ENCODE measurements around the gene UBE2D2. TPM values are rescaled to one million over a fixed set of nuclear protein-coding genes. Genes with fewer than 3 reads are reported as not detected.

Gene UBE2D2
- total RNA-seq, 1 experiment from 2014 or later: 187 TPM

DNA sequence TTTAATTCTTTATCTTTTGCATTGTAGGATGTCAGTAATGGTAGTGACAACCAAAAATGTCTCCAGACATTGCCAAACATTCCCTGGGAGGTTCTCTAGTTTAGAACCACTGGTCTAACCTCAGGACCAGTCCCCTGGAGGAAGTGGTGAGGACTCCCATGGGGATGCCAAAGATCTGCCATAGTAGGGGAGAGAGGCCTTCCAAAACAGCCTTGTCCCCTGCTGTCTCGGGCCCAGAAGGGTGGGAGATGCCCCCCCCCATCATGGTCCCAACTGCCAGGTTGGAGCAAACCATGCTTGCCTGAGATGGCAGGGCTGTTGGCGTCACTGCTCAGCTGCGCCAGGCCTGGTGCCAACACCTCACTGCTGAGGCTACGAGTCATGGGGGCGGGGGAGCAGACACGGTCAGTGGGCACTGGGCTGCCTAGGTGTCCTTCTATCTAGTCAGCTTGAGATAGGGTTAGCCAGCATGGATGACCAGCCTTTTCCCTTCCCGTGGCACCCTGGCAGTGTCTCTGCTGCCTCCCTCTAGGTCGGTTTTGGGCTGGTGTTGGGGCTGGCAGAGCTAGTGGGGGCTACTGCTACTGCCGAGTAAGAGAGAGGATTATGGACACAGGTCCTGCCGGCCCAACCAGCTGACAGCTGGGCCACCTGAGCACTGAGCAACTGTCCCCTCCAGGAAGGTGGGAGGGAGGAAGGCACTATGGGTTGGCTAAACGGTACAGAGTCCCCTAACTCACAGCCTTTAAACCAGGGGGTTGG lies 78.7 kb downstream of the UBE2D2 start:
- H3K4me1 Mint-ChIP-seq (ENCODE audit: low read depth, unreplicated experiment): peaks cover 94% of the 10 kb centered on the region
- no peak for DNase-seq
- no peaks in the 10 kb centered on the region for H3K9me3 Mint-ChIP-seq (ENCODE audit: low read depth, unreplicated experiment)
- H3K36me3 Mint-ChIP-seq (ENCODE audit: insufficient read depth, unreplicated experiment): peaks cover 66% of the 10 kb centered on the region
- intact Hi-C loops (cut with micrococcal nuclease; ENCODE audit: unreplicated experiment): loop anchor here (10.0 kb wide), 1 partner anchor 225 kb away; no protein-coding TSS in a partner anchor
- H3K27ac Mint-ChIP-seq (ENCODE audit: unreplicated experiment): peak overlapping the region; percentile 40
- no TSS peak for BruUV-seq (replicated peaks)
- no peak overlapping the region for H3K4me3 Mint-ChIP-seq (ENCODE audit: low read depth, unreplicated experiment)
- TF ChIP-seq CTCF (IDR thresholded peaks at IDR 0.05; ENCODE audit: unreplicated experiment): no peak
- H3K27me3 Mint-ChIP-seq (ENCODE audit: unreplicated experiment): no peaks in the 10 kb centered on the region
- CTCF ChIA-PET: interaction anchor here (1.1 to 1.5 kb wide), 2 partner anchors 20 to 25 kb away, joined by 4 read pairs; no protein-coding TSS in a partner anchor

DNA sequence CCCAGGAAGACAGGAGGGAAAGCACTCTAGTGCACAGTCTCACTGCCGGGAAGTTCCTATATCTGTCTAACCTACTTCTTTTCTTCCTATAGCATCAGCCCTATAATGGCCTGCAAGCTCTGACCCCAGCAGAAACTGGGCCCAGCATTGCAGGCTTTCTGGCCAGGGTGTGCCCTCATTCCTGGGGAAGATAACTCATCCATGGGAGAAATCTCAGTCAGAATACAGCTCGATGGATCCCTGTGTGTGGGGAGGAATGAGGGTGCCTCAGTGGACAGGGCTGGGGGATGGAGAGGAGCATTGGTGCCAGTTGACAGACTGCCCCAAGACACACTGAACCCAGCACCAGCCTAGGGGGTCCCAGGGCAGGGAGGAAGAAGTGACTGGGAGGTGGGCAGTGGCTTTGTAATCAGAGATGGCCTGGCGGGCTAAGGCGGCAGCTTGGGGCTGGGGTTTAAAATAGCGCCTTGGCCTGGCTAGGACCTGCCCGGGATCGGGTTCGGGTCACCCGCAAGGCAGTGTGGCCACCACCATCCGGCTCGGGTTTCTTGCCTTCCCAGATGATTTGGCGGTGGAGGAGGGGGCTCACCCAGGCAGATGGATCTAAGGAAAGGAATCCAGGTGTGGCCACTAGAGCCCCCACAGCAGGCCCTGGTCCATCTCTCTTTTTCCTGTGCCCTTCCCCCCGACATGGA lies 79.4 kb downstream of the UBE2D2 start:
- Mint-ChIP-seq H3K27me3 (ENCODE audit: unreplicated experiment) (no peaks in the 10 kb centered on the region), H3K27ac (ENCODE audit: unreplicated experiment) (no peak overlapping the region), H3K4me1 (ENCODE audit: low read depth, unreplicated experiment) (peaks cover 95% of the 10 kb centered on the region), H3K36me3 (ENCODE audit: insufficient read depth, unreplicated experiment) (peaks cover 59% of the 10 kb centered on the region), H3K9me3 (ENCODE audit: low read depth, unreplicated experiment) (no peaks in the 10 kb centered on the region), H3K4me3 (ENCODE audit: low read depth, unreplicated experiment) (no peak overlapping the region)
- DNase-seq: no peak
- intact Hi-C loops (cut with micrococcal nuclease; ENCODE audit: unreplicated experiment): no loop called here
- CTCF ChIA-PET: interaction anchor here (1.1 kb wide), 1 partner anchor 24 kb away, joined by 4 read pairs; no protein-coding TSS in a partner anchor
- no TSS peak for BruUV-seq (replicated peaks)
- no peak for TF ChIP-seq CTCF (IDR thresholded peaks at IDR 0.05; ENCODE audit: unreplicated experiment)

- no peaks in the 10 kb centered on the region for H3K27me3 Mint-ChIP-seq (ENCODE audit: unreplicated experiment)
- CTCF ChIA-PET: interaction anchor here (0.6 to 1.5 kb wide), 3 partner anchors 9 to 1040 kb away, joined by 3 to 6 read pairs (median 5); no protein-coding TSS in a partner anchor
- DNase-seq: no peak
- H3K9me3 Mint-ChIP-seq (ENCODE audit: low read depth, unreplicated experiment): no peaks in the 10 kb centered on the region
- peaks cover 95% of the 10 kb centered on the region for H3K4me1 Mint-ChIP-seq (ENCODE audit: low read depth, unreplicated experiment)
- no peak for TF ChIP-seq CTCF (IDR thresholded peaks at IDR 0.05; ENCODE audit: unreplicated experiment)
- intact Hi-C loops (cut with micrococcal nuclease; ENCODE audit: unreplicated experiment): no loop called here
- no TSS peak for BruUV-seq (replicated peaks)
- no peak overlapping the region for H3K27ac Mint-ChIP-seq (ENCODE audit: unreplicated experiment)
- H3K36me3 Mint-ChIP-seq (ENCODE audit: insufficient read depth, unreplicated experiment): peaks cover 51% of the 10 kb centered on the region
- no peak overlapping the region for H3K4me3 Mint-ChIP-seq (ENCODE audit: low read depth, unreplicated experiment)
These were observed 80.3 kb downstream of the UBE2D2 start for GRCh38 chr5:139641116-139642080.

GRCh38 chr5:139642213-139642612 lies 81.1 kb downstream of the UBE2D2 start:
- H3K27ac Mint-ChIP-seq (ENCODE audit: unreplicated experiment): no peak overlapping the region
- H3K36me3 Mint-ChIP-seq (ENCODE audit: insufficient read depth, unreplicated experiment): peaks cover 46% of the 10 kb centered on the region
- intact Hi-C loops (cut with micrococcal nuclease; ENCODE audit: unreplicated experiment): no loop called here
- BruUV-seq (replicated peaks): no TSS peak
- no peak for TF ChIP-seq CTCF (IDR thresholded peaks at IDR 0.05; ENCODE audit: unreplicated experiment)
- H3K4me3 Mint-ChIP-seq (ENCODE audit: low read depth, unreplicated experiment): peak overlapping the region; percentile 39
- no peak for DNase-seq
- H3K9me3 Mint-ChIP-seq (ENCODE audit: low read depth, unreplicated experiment): no peaks in the 10 kb centered on the region
- H3K27me3 Mint-ChIP-seq (ENCODE audit: unreplicated experiment): no peaks in the 10 kb centered on the region
- CTCF ChIA-PET: interaction anchor here (0.7 to 1.5 kb wide), 4 partner anchors 10 to 123 kb away, joined by 3 to 6 read pairs (median 4); no protein-coding TSS in a partner anchor
- peaks cover 95% of the 10 kb centered on the region for H3K4me1 Mint-ChIP-seq (ENCODE audit: low read depth, unreplicated experiment)

Measured in Calu3 (cell line).